ENCODE results near the gene PTPRG. TPM values are rescaled to one million over a fixed set of nuclear protein-coding genes. Genes with fewer than 3 reads are reported as not detected.

PTPRG gene
- total and polyA plus RNA-seq, 11 donors: 8.0 to 48.5 (median 35.4) TPM

GRCh38 chr3:62151591-62151990, 590.2 kb downstream of the PTPRG start:
- Histone ChIP-seq H3K27ac (peak overlapping the region in 3 of 12 donors; percentile 7 to 28 (median 15)), H3K9me3 (no peaks in the 10 kb centered on the region), H3K27me3 (no peaks in the 10 kb centered on the region), H3K4me1 (peaks cover 0 to 52% (median 26%) of the 10 kb centered on the region in 12 donors), H3K4me3 (no peak overlapping the region), H3K36me3 (no peaks in the 10 kb centered on the region)
- ATAC-seq: no peak
- DNase-seq: no peak
- intact Hi-C loops (cut with DNase I): no loop called here
- TF ChIP-seq POLR2A (IDR thresholded peaks at IDR 0.05) (no peak), CTCF (IDR thresholded peaks at IDR 0.05) (no peak)
- WGBS, 4 donors: 69 to 93% (median 80%) methylated on average over 1 of the region's 1 CpG

GRCh38 chr3:62153231-62153630, 591.9 kb downstream of the PTPRG start:
- peak overlapping the region in 6 of 12 donors; percentile 7 to 62 (median 20) for H3K27ac ChIP-seq
- intact Hi-C loops (cut with DNase I): no loop called here
- TF ChIP-seq CTCF (IDR thresholded peaks at IDR 0.05): no peak
- TF ChIP-seq POLR2A (IDR thresholded peaks at IDR 0.05): no peak
- DNase-seq (no peak), ATAC-seq (no peak)
- H3K4me1 ChIP-seq: peaks cover 0 to 60% (median 27%) of the 10 kb centered on the region in 12 donors
- no peaks in the 10 kb centered on the region for H3K27me3 ChIP-seq
- H3K9me3 ChIP-seq: no peaks in the 10 kb centered on the region
- WGBS, 4 donors: 93 to 100% (median 97%) methylated on average over 1 of the region's 1 CpG
- no peak overlapping the region for H3K4me3 ChIP-seq
- peaks cover 0 to 9% (median 0%) of the 10 kb centered on the region in 9 donors for H3K36me3 ChIP-seq

GRCh38 chr3:62154457-62155148, 593.2 kb downstream of the PTPRG start:
- no peaks in the 10 kb centered on the region for H3K9me3 ChIP-seq
- peaks cover 0 to 9% (median 0%) of the 10 kb centered on the region in 9 donors for H3K36me3 ChIP-seq
- no peaks in the 10 kb centered on the region for H3K27me3 ChIP-seq
- intact Hi-C loops (cut with DNase I): no loop called here
- peak in 3 of 5 donors; percentile 21 to 41 (median 39) for DNase-seq
- H3K4me3 ChIP-seq: no peak overlapping the region
- peaks cover 0 to 71% (median 41%) of the 10 kb centered on the region in 12 donors for H3K4me1 ChIP-seq
- WGBS, 4 donors: 42 to 49% (median 45%) methylated on average over 13 of the region's 13 CpGs
- peak overlapping the region in 11 of 12 donors; percentile 23 to 69 (median 50) for H3K27ac ChIP-seq
- peak; percentile 25 to 67 (median 48) for ATAC-seq
- TF ChIP-seq CTCF (IDR thresholded peaks at IDR 0.05) (no peak), POLR2A (IDR thresholded peaks at IDR 0.05) (no peak)

GRCh38 chr3:62159056-62159708, 597.8 kb downstream of the PTPRG start:
- H3K4me3 ChIP-seq: no peak overlapping the region
- no peaks in the 10 kb centered on the region for H3K27me3 ChIP-seq
- peaks cover 6 to 80% (median 57%) of the 10 kb centered on the region in 12 donors for H3K4me1 ChIP-seq
- ATAC-seq: no peak
- intact Hi-C loops (cut with DNase I): no loop called here
- H3K27ac ChIP-seq: peak overlapping the region; percentile 80 to 93 (median 88)
- WGBS, 4 donors: 52 to 68% (median 59%) methylated on average over 4 of the region's 4 CpGs
- no peak for DNase-seq
- H3K9me3 ChIP-seq: no peaks in the 10 kb centered on the region
- TF ChIP-seq POLR2A (IDR thresholded peaks at IDR 0.05): no peak
- H3K36me3 ChIP-seq: peaks cover 0 to 9% (median 0%) of the 10 kb centered on the region in 9 donors
